NCI-H1092 treated with DMSO at 0.1 percent for 48 hours (cell line): Measurements from ENCODE around the gene CGB5.
"Not testable (repeated sequence)": the region's sequence is repeated elsewhere in the genome, so short reads cannot be mapped to it uniquely, and the experiment has no call there.

Experiments used
- DNase-seq: peaks from one replicate; lab custom pipeline; 2025; lab: John Stamatoyannopoulos, UW

Gene CGB5

GRCh38 chr19:49020931-49021895, 22.4 kb upstream of the CGB5 start:
- DNase-seq = no peak

GRCh38 chr19:49022116-49022515, 21.5 kb upstream of the CGB5 start:
- no peak for DNase-seq

- DNase-seq = not testable (repeated sequence)
These were observed 19.4 kb upstream of the CGB5 start, which contains the start of gene CGB3 for GRCh38 chr19:49024233-49024632. Gene CGB3, minus strand, starts transcription at chr19:49024333. Its CDS starts 362 bp downstream, at chr19:49023971.

GRCh38 chr19:49025088-49025487, 18.6 kb upstream of the CGB5 start:
- DNase-seq = not testable (repeated sequence)

- not testable (repeated sequence) for DNase-seq
These were observed 18.0 kb upstream of the CGB5 start for GRCh38 chr19:49025599-49025998.

GRCh38 chr19:49028686-49029085, 15.0 kb upstream of the CGB5 start:
- not testable (repeated sequence) for DNase-seq

GRCh38 chr19:49029749-49030148, 13.9 kb upstream of the CGB5 start:
- not testable (repeated sequence) for DNase-seq

- DNase-seq = not testable (repeated sequence)
These were observed 13.3 kb upstream of the CGB5 start for GRCh38 chr19:49030323-49030722.

GRCh38 chr19:49031642-49032301, 11.9 kb upstream of the CGB5 start, which contains the start of gene CGB2:
Gene CGB2, plus strand, starts transcription at chr19:49031890. Its CDS starts 206 bp downstream, at chr19:49032096.
- not testable (repeated sequence) for DNase-seq

GRCh38 chr19:49036815-49037214, 6.8 kb upstream of the CGB5 start, which contains the start of gene CGB1:
Gene CGB1, minus strand, starts transcription at chr19:49036895. Its CDS starts 184 bp downstream, at chr19:49036711.
- not testable (repeated sequence) for DNase-seq

- not testable (repeated sequence) for DNase-seq
These were observed 5.5 kb upstream of the CGB5 start for GRCh38 chr19:49038111-49038510.

- DNase-seq = not testable (repeated sequence)
These were observed 4.9 kb upstream of the CGB5 start for GRCh38 chr19:49038557-49039276.

- DNase-seq = not testable (repeated sequence)
These were observed 3.9 kb upstream of the CGB5 start for GRCh38 chr19:49039736-49040135.

GRCh38 chr19:49042177-49042576, 1.5 kb upstream of the CGB5 start:
- no peak for DNase-seq

- not testable (repeated sequence) for DNase-seq
These were observed 982 bp upstream of the CGB5 start for GRCh38 chr19:49042666-49043065.

GRCh38 chr19:49049011-49049410, 5.4 kb downstream of the CGB5 start, which contains the start of gene CGB8:
Gene CGB8, minus strand, starts transcription at chr19:49049111. Its CDS starts 372 bp downstream, at chr19:49048739.
- DNase-seq = not testable (repeated sequence)

- DNase-seq = not testable (repeated sequence)
These were observed 6.2 kb downstream of the CGB5 start for GRCh38 chr19:49049834-49050233.

GRCh38 chr19:49050376-49051033, 6.9 kb downstream of the CGB5 start:
- DNase-seq = not testable (repeated sequence)

- DNase-seq = no peak
These were observed 12.7 kb downstream of the CGB5 start for GRCh38 chr19:49056101-49056901.

- not testable (repeated sequence) for DNase-seq
These were observed 13.4 kb downstream of the CGB5 start for GRCh38 chr19:49056902-49057596.
